HG03432 (cell line): ENCODE results near the gene BOLA2.
A peak's percentile ranks its signal among the peaks of the same experiment; 100 is the strongest.
"Not testable (repeated sequence)": the region's sequence is repeated elsewhere in the genome, so short reads cannot be mapped to it uniquely, and the experiment has no call there.

ENCODE experiments used
- ATAC-seq: cut with Tn5 transposase; IDR thresholded peaks from one replicate; pipeline ENCODE4 v1.9.1; 2021; ENCODE audit warnings: mild to moderate bottlenecking, moderate library complexity; ENCODE audit not compliant: unreplicated experiment

The BOLA2 gene

DNA sequence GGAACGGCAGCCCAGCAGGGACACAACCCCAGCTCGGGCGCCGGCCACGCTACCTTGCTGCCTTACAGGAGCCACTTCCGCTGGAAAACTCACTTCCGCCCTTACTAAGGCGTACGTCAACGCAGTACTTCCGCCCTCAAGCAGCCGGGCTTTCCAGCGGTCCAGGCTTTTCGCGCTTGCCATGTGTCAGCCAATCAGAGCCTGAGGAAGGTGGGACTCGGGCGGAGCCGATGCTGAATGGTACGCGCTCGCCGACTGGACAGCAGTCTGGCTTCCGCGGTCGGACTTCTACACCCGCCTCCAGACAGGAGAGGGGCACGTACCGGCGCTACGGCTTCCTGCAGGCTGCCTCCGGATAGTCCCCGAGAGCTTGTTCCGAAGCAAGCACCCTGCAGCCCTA, at the start of gene BOLA2, which contains the start of gene SLX1B:
Gene BOLA2 (minus strand): TSS at position 83 of the 400 bp plus-strand sequence. CDS start 98 bp downstream, outside the sequence.
Gene SLX1B (plus strand): TSS at position 265 of the 400 bp plus-strand sequence.
- peak; percentile 87 for ATAC-seq

- ATAC-seq, result not testable (repeated sequence)
Measured at GRCh38 chr16:29482276-29482675, 28.1 kb upstream of the BOLA2 start.

DNA sequence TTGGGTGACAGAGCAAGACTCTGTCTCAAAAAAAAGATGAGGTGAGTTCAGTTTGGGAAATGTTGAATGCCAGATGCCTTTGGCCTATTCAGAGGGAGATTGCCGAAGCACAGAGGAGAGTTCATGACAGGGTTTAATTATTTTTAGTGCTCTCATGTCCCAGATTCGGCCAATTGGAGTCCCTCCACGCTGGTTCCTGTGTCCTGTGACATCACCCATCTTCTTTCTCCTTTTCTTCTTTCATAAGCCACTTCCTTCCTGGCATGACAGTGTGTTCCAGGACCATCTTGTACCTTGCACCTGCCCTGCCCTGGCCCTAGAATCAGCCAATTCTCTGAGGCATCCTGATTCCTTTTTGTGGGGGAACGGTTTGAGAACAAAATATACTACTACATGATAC, 17.9 kb upstream of the BOLA2 start:
- not testable (repeated sequence) for ATAC-seq

GRCh38 chr16:29469660-29470059, 15.5 kb upstream of the BOLA2 start:
- ATAC-seq, result not testable (repeated sequence)

DNA sequence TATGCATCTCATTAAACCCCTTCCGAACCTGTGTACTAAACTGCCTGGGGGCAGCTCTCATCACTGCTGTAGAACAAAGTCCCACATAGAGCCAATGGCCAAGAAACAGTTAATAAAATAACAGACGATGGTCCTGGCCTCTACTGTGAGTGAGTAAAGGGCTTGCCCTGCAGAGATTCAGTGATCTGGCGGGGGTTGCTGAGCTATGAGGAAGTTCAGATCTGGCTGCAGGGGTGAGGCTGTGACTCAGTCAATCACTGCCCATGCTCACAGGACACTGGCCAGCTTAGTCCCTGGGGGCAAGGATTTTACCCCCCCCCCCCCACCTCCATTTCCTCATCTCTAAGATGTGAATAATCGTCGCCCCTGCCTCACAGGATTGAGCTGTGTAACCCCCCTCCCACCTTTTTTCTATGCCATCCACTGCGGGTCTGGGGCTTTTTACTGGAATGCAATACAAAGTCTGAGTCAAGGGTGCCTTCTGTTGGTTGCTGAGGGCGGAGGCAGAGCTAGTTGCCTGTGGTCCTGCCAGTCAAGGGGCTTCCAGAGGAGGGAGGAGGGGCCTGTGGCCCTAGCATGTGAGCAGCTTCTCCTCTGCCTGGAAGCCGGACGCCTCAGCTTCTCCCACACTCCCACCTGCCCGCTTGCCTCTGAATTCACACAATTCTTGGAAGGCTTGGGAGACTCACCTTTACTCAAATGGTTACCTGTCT, 13.7 kb upstream of the BOLA2 start:
- ATAC-seq, result not testable (repeated sequence)

- not testable (repeated sequence) for ATAC-seq
Measured at GRCh38 chr16:29466904-29467303, 12.8 kb upstream of the BOLA2 start.

DNA sequence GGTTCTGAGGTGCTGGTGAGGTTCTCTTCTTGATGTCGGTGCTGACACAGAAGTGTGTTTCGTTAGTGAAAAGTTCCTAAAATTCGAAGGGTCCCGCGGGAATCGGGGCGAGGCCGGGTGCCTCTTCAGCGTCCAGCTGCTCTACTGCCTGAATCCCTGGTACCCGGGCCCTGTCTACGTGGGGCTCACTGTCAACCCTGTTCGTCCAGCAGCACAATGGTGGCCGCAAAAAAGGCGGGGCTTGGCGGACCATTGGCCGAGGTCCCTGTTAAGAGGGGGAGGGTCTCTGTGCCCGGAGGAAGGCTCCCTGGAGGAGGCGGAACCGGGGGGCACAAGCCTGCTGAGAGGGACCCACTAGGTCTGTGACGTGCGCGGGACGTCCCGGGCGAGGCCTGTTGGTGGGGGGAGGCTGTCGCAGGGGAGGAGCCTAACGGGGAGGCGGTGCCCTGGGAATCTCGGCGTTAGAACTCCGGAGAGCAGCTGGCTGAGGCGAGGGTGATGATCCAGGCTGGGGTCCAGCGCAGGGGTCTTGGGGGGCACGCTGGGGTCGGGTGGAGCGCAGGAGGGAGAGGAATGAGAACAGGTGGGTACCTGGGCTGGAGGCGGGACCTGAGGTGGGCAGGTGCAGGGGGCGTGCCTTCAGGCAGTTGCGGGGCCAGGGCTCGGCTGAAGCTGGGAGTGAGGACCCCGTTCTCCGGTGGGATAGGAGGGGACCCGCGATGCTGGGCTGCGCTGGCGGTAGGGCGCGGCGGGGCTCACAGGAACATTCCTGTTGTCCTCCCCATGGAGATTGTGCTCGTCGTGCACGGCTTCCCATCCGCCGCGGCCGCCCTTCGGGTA, 12.1 kb upstream of the BOLA2 start:
- ATAC-seq, result not testable (repeated sequence)

GRCh38 chr16:29460647-29461030, 6.5 kb upstream of the BOLA2 start:
- not testable (repeated sequence) for ATAC-seq

GRCh38 chr16:29459706-29460646, 5.8 kb upstream of the BOLA2 start, which contains the start of gene SULT1A4:
TSS of gene SULT1A4 (plus strand) at chr16:29459913. CDS start at chr16:29461386, 1,473 bp downstream.
- not testable (repeated sequence) for ATAC-seq

GRCh38 chr16:29457660-29458059, 3.5 kb upstream of the BOLA2 start:
- not testable (repeated sequence) for ATAC-seq

- ATAC-seq, result peak; percentile 75
Measured at GRCh38 chr16:29454828-29455227, 677 bp upstream of the BOLA2 start.

DNA sequence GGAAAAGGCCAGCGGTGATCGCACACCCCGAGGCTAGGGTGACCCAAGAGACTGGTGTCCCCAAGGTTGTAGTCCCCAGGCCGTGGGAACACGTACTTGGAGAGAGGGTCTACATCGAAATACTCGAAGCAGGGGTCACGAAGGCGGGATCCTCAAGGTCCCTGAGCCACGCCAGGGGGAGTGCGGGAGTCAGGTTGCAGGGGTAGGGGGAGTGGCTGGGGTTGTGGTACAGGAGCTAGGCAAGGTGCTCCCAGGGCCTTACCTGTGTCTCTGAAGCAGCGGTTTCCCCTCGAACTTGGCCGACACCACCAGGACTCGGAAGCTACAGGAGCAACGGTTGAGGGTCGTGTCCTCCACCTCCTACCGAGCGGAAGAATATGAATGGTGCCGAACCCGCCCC, 397 bp downstream of the BOLA2 start:
- ATAC-seq, result peak; percentile 15

GRCh38 chr16:29425390-29425789, 28.8 kb downstream of the BOLA2 start:
- not testable (repeated sequence) for ATAC-seq

DNA sequence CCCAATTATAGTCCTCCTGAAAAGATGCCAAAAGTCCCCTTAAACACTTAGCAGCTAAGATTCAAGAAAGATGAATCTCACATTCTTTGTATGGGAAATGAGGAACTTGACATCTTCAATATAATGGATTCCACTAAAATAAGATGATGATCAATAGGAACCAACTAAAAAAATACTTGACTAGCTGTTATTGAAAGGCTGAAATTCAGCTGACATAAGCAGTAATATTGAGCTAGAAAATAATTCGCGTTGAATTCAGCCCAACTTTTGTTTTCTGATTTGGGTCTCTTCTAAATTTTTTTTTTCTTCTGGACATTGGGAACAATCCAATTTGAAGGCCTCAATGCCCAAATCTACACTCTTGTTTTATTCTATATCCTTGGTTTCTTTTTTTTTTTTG, 30.6 kb downstream of the BOLA2 start:
- ATAC-seq, result not testable (repeated sequence)

DNA sequence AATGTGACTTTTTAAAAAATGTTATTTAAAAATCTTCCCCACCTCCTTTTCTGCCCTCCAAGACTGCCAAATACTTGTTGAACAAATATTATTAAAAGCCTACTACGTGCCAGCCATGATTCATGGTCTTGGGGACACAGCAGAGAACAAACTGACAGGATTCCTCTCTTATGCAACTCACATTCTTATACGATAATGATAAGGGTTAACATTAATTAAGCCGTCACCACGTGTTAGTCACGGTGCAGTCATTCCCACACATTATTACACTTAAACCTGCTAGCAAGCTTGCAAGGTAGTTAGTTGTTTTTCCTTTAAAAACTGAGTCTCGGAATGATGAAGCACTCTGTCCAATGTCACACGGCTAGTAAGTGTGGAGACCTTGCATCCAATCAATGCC, 48.9 kb downstream of the BOLA2 start:
- not testable (repeated sequence) for ATAC-seq
